K562 (cell line): ENCODE results near the gene FN3K.

Source experiments
- YY1 ChIP-seq, 3 experiments: IDR thresholded peaks; 2 replicates each; pipeline ENCODE4 v1.6.1; 2011; ENCODE audit warnings: low read length in 2 of 3, mild to moderate bottlenecking in 2 of 3, moderate library complexity in 2 of 3, borderline replicate concordance in 1 of 3, control low read depth in 1 of 3, low read depth in 1 of 3; ENCODE audit not compliant: insufficient read depth in 3 of 3, insufficient replicate concordance in 2 of 3, control insufficient read depth in 1 of 3, insufficient read length in 1 of 3; ENCODE audit errors: extremely low read depth in 1 of 3
- TF ChIP-seq, protein P1 (sequence below): fragments of 250-450 bp; sonication (Bioruptor Pico); IDR thresholded peaks from 2 replicates; pipeline ENCODE4 v1.5.0; 2021; ENCODE audit warnings: mild to moderate bottlenecking, borderline replicate concordance
- TF ChIP-seq, protein P2 (sequence below), 3 experiments: IDR thresholded peaks in 2 of 3; conservative IDR thresholded peaks in 1 of 3; 2 replicates each; pipeline ENCODE4 v1.5.1; 2011 to 2012; ENCODE audit warnings: low read length in 3 of 3, mild to moderate bottlenecking in 3 of 3, control low read depth in 2 of 3, improper control_type of control experiment in 1 of 3, inconsistent platforms in 1 of 3, low read depth in 1 of 3, mixed read lengths in 1 of 3, moderate library complexity in 1 of 3; ENCODE audit not compliant: insufficient read depth in 2 of 3

GRCh38 chr17:82765371-82765770, 30.0 kb downstream of the FN3K start:
- no peak for TF ChIP-seq YY1 (IDR thresholded peaks at IDR 0.05; ENCODE audit: borderline replicate concordance in 1 of 3, control insufficient read depth in 1 of 3, extremely low read depth in 1 of 3, insufficient read depth in 3 of 3, insufficient read length in 1 of 3, insufficient replicate concordance in 2 of 3, low read depth in 1 of 3, low read length in 2 of 3)
- TF ChIP-seq, protein P1, sequence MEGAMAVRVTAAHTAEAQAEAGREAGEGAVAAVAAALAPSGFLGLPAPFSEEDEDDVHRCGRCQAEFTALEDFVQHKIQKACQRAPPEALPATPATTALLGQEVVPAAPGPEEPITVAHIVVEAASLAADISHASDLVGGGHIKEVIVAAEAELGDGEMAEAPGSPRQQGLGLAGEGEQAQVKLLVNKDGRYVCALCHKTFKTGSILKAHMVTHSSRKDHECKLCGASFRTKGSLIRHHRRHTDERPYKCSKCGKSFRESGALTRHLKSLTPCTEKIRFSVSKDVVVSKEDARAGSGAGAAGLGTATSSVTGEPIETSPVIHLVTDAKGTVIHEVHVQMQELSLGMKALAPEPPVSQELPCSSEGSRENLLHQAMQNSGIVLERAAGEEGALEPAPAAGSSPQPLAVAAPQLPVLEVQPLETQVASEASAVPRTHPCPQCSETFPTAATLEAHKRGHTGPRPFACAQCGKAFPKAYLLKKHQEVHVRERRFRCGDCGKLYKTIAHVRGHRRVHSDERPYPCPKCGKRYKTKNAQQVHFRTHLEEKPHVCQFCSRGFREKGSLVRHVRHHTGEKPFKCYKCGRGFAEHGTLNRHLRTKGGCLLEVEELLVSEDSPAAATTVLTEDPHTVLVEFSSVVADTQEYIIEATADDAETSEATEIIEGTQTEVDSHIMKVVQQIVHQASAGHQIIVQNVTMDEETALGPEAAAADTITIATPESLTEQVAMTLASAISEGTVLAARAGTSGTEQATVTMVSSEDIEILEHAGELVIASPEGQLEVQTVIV (CRISPR knock-in tag) = no peak
- TF ChIP-seq, protein P2, sequence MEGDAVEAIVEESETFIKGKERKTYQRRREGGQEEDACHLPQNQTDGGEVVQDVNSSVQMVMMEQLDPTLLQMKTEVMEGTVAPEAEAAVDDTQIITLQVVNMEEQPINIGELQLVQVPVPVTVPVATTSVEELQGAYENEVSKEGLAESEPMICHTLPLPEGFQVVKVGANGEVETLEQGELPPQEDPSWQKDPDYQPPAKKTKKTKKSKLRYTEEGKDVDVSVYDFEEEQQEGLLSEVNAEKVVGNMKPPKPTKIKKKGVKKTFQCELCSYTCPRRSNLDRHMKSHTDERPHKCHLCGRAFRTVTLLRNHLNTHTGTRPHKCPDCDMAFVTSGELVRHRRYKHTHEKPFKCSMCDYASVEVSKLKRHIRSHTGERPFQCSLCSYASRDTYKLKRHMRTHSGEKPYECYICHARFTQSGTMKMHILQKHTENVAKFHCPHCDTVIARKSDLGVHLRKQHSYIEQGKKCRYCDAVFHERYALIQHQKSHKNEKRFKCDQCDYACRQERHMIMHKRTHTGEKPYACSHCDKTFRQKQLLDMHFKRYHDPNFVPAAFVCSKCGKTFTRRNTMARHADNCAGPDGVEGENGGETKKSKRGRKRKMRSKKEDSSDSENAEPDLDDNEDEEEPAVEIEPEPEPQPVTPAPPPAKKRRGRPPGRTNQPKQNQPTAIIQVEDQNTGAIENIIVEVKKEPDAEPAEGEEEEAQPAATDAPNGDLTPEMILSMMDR (IDR thresholded peaks at IDR 0.05 in 2 of 3, conservative IDR thresholded peaks at IDR 0.05 in 1 of 3; ENCODE audit: insufficient read depth in 2 of 3, low read depth in 1 of 3, low read length in 3 of 3) = no peak
